ENCODE measurements around the gene ATG2B. TPM values are rescaled to one million over a fixed set of nuclear protein-coding genes. Genes with fewer than 3 reads are reported as not detected.

ATG2B gene
- total RNA-seq, 1 donor from 2014 or later, result 10.0 TPM

DNA sequence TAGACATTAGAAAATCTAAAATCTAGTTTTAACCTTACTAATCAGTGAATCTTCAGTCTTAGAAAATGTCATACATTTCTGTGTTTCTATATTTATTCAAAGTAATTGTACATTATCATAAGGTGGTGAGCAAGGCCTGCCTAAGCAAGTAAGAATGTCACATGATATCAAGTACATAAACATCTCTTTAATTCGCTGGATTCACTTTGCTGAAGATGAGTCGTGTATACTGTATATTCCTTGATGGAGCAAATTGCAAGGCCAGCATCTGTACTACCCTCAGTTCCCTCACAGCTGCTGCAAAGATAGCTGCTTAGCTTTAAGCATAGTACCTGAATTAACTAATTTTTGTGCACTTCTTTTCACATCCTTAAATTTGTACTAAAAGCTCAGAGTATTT lies 20.3 kb upstream of the ATG2B start:
- DNase-seq, result no peak
- no peak overlapping the region for H3K4me3 ChIP-seq
- peaks cover 34% of the 10 kb centered on the region for H3K36me3 ChIP-seq
- TF ChIP-seq, protein P1, sequence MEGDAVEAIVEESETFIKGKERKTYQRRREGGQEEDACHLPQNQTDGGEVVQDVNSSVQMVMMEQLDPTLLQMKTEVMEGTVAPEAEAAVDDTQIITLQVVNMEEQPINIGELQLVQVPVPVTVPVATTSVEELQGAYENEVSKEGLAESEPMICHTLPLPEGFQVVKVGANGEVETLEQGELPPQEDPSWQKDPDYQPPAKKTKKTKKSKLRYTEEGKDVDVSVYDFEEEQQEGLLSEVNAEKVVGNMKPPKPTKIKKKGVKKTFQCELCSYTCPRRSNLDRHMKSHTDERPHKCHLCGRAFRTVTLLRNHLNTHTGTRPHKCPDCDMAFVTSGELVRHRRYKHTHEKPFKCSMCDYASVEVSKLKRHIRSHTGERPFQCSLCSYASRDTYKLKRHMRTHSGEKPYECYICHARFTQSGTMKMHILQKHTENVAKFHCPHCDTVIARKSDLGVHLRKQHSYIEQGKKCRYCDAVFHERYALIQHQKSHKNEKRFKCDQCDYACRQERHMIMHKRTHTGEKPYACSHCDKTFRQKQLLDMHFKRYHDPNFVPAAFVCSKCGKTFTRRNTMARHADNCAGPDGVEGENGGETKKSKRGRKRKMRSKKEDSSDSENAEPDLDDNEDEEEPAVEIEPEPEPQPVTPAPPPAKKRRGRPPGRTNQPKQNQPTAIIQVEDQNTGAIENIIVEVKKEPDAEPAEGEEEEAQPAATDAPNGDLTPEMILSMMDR (IDR thresholded peaks at IDR 0.05; ENCODE audit: borderline replicate concordance), result no peak
- H3K4me1 ChIP-seq, result no peaks in the 10 kb centered on the region
- no peak overlapping the region for H3K27ac ChIP-seq (replicated peaks)
- H3K9me3 ChIP-seq (replicated peaks), result no peaks in the 10 kb centered on the region
- intact Hi-C loops (cut with micrococcal nuclease), result no loop called here
- H3K27me3 ChIP-seq (ENCODE audit: low read depth), result no peaks in the 10 kb centered on the region

DNA sequence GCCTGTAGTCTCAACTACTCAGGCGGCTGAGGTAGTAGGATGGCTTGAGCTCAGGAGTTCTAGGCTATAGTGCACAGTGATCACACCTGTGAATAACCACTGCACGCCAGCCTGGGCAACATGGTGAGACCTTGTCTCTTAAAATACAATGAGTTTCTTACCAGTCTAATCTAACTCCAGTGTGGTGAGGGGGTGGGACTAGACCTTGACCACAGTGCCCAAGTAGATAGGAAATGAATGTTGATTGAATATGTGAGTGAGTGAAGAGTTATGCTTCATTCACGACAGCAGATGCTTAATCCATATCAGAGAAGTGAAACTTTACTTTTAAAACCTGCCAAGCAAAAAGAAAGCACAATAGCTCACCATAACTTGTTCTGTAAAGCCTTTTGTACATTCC lies 17.6 kb upstream of the ATG2B start:
- peaks cover 23% of the 10 kb centered on the region for H3K36me3 ChIP-seq
- no peaks in the 10 kb centered on the region for H3K4me1 ChIP-seq
- TF ChIP-seq, protein P1 (IDR thresholded peaks at IDR 0.05; ENCODE audit: borderline replicate concordance), result no peak
- H3K27ac ChIP-seq (replicated peaks), result no peak overlapping the region
- no peaks in the 10 kb centered on the region for H3K9me3 ChIP-seq (replicated peaks)
- no peaks in the 10 kb centered on the region for H3K27me3 ChIP-seq (ENCODE audit: low read depth)
- intact Hi-C loops (cut with micrococcal nuclease), result no loop called here
- H3K4me3 ChIP-seq, result no peak overlapping the region
- no peak for DNase-seq

DNA sequence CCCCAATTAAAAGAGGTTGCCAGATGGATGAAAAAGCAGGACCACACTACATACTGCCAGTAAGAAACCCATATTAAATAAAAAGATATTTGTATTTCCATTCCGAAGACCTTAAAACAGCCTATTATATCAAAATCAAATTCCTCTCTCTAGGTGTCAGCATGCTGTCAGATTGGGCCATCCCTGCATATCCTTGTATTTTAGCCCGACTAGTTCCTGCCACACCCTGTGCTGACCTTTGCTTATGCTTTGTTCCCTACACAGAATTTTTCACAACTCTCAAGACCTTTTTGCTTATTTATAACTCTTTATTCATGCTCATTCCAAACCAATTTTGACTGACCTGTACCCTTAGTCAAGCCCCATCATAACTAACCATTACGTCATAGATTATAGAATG lies 13.0 kb upstream of the ATG2B start:
- intact Hi-C loops (cut with micrococcal nuclease), result no loop called here
- Histone ChIP-seq H3K4me3 (no peak overlapping the region), H3K27ac (replicated peaks) (no peak overlapping the region), H3K4me1 (no peaks in the 10 kb centered on the region), H3K36me3 (no peaks in the 10 kb centered on the region), H3K9me3 (replicated peaks) (no peaks in the 10 kb centered on the region), H3K27me3 (ENCODE audit: low read depth) (no peaks in the 10 kb centered on the region)
- no peak for DNase-seq
- TF ChIP-seq, protein P1 (IDR thresholded peaks at IDR 0.05; ENCODE audit: borderline replicate concordance), result no peak

DNA sequence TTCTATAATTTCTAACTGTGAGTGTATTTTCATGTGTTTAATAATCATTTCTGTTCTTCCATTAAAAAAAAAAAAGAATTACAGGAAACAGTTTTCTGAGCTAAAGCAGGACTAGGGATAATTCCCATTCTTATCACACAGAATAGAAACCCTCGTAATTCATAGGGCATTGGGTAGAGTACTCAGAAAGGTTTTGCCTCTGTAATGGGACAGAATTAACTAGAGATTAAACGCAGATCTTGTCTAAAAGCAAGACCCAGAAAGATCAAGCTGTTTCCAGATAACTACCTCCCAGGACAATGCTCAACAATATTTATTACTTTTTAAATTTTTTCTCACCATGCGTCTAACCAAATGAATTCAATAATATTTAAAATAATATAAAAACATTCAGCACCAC lies 10.4 kb upstream of the ATG2B start:
- intact Hi-C loops (cut with micrococcal nuclease), result no loop called here
- DNase-seq, result no peak
- Histone ChIP-seq H3K4me3 (no peak overlapping the region), H3K4me1 (no peaks in the 10 kb centered on the region), H3K27ac (replicated peaks) (no peak overlapping the region), H3K36me3 (no peaks in the 10 kb centered on the region), H3K9me3 (replicated peaks) (peaks cover 5% of the 10 kb centered on the region), H3K27me3 (ENCODE audit: low read depth) (no peaks in the 10 kb centered on the region)
- TF ChIP-seq, protein P1 (IDR thresholded peaks at IDR 0.05; ENCODE audit: borderline replicate concordance), result no peak

DNA sequence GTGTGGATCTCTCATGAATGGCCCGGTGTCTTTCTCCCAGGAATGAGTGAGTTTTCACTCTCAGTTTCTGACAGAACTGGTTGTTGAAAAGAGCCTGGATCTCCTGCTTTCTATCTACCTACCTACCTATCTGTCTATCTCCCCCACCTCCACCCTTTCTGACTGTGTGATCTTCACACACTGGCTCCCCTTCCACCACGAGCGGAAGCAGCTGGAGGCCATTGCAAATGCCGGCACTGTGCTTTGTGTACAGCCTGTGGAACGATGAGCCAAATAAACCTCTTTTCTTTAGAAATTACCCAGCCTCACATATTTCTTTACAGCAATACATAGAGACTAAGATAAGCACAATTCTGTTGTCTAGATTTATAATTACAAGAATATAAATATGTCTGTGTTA lies 7.4 kb upstream of the ATG2B start:
- Histone ChIP-seq H3K27ac (replicated peaks) (no peak overlapping the region), H3K36me3 (no peaks in the 10 kb centered on the region), H3K27me3 (ENCODE audit: low read depth) (no peaks in the 10 kb centered on the region), H3K9me3 (replicated peaks) (peaks cover 5% of the 10 kb centered on the region), H3K4me3 (no peak overlapping the region), H3K4me1 (no peaks in the 10 kb centered on the region)
- intact Hi-C loops (cut with micrococcal nuclease), result no loop called here
- no peak for DNase-seq
- TF ChIP-seq, protein P1 (IDR thresholded peaks at IDR 0.05; ENCODE audit: borderline replicate concordance), result no peak

DNA sequence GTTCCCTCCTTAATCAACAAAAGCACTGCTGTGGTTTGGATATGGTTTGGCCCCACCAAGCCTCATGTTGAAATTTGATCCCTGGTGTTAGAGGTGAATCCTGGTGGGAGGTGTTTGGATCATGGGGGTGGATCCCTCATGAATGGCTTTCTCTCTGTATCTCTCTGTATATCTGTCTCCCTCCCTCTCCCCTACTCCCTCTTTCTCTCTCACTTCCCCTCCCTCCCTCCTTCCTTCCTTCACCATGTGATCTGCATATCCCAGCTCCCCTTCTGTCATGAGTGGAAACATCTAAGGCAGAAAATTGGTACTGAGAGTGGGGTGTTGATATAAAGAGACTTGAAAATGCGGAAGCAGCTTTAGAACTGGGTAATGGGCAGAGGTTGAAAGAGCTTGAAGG lies 5.4 kb upstream of the ATG2B start:
- Histone ChIP-seq H3K36me3 (no peaks in the 10 kb centered on the region), H3K27ac (replicated peaks) (no peak overlapping the region), H3K4me3 (no peak overlapping the region), H3K4me1 (peaks cover 16% of the 10 kb centered on the region), H3K27me3 (ENCODE audit: low read depth) (no peaks in the 10 kb centered on the region), H3K9me3 (replicated peaks) (peaks cover 5% of the 10 kb centered on the region)
- intact Hi-C loops (cut with micrococcal nuclease), result no loop called here
- no peak for DNase-seq
- TF ChIP-seq, protein P1 (IDR thresholded peaks at IDR 0.05; ENCODE audit: borderline replicate concordance), result no peak

All from left ventricle myocardium inferior (tissue), 1 donor.